SK-N-SH treated with all-trans-retinoic acid at 6 μM for 48 hours (cell line): ENCODE results near the gene C22orf42.

Source experiments
- ATAC-seq: fragments of 200-7000 bp; cut with Tn5 transposase; 3 replicates; pipeline ENCODE4 v1.9.1; 2020; ENCODE audit warnings: mild to moderate bottlenecking, moderate library complexity
- ARNTL ChIP-seq: fragments of 450-650 bp; formaldehyde crosslinking; IDR thresholded peaks from 2 replicates; pipeline ENCODE4 v1.5.0; 2020; ENCODE audit warnings: low read depth, mild to moderate bottlenecking, moderate library complexity, borderline replicate concordance
- BACH2 ChIP-seq: fragments of 250-450 bp; sonication (Bioruptor Pico); IDR thresholded peaks from 2 replicates; pipeline ENCODE4 v1.9.0; 2021; ENCODE audit warnings: mild to moderate bottlenecking, borderline replicate concordance
- CREB5 ChIP-seq: fragments of 250-450 bp; sonication (Bioruptor Pico); IDR thresholded peaks from 2 replicates; pipeline ENCODE4 v1.5.1; 2020; ENCODE audit warnings: low read depth, mild to moderate bottlenecking, moderate library complexity
- CSDC2 ChIP-seq: fragments of 250-450 bp; sonication (Bioruptor Pico); IDR thresholded peaks from 2 replicates; pipeline ENCODE4 v1.5.0; 2020; ENCODE audit warnings: mild to moderate bottlenecking, moderate library complexity
- ESRRG ChIP-seq: fragments of 250-450 bp; sonication (Bioruptor Pico); IDR thresholded peaks from 2 replicates; pipeline ENCODE4 v1.6.1; 2021; ENCODE audit warnings: mild to moderate bottlenecking
- GLIS3 ChIP-seq: fragments of 250-450 bp; sonication (Bioruptor Pico); IDR thresholded peaks from 2 replicates; pipeline ENCODE4 v1.5.0; 2020; ENCODE audit warnings: mild to moderate bottlenecking, moderate library complexity
- OSR1 ChIP-seq: fragments of 250-450 bp; sonication (Bioruptor Pico); IDR thresholded peaks from 2 replicates; pipeline ENCODE4 v1.8.0; 2022; ENCODE audit warnings: moderate library complexity, mild to moderate bottlenecking, inconsistent platforms
- PATZ1 ChIP-seq: fragments of 250-450 bp; sonication (Bioruptor Pico); IDR thresholded peaks from 2 replicates; pipeline ENCODE4 v1.8.0; 2020; ENCODE audit warnings: mild to moderate bottlenecking, moderate library complexity, borderline replicate concordance
- POU6F1 ChIP-seq: fragments of 250-450 bp; sonication (Bioruptor Pico); IDR thresholded peaks from 2 replicates; pipeline ENCODE4 v1.8.0; 2021; ENCODE audit warnings: low read depth, mild to moderate bottlenecking, moderate library complexity, borderline replicate concordance
- PPARA ChIP-seq: fragments of 250-450 bp; sonication (Bioruptor Pico); IDR thresholded peaks from 2 replicates; pipeline ENCODE4 v1.5.0; 2020; ENCODE audit warnings: mild to moderate bottlenecking, borderline replicate concordance
- RARB ChIP-seq: fragments of 250-450 bp; sonication (Bioruptor Pico); IDR thresholded peaks from 2 replicates; pipeline ENCODE4 v1.8.0; 2021; ENCODE audit warnings: mild to moderate bottlenecking, moderate library complexity
- SNAI2 ChIP-seq: fragments of 250-450 bp; sonication (Bioruptor Pico); IDR thresholded peaks from 2 replicates; pipeline ENCODE4 v1.5.0; 2020; ENCODE audit warnings: mild to moderate bottlenecking, moderate library complexity
- TCF4 ChIP-seq: fragments of 250-450 bp; sonication (Bioruptor Pico); IDR thresholded peaks from 2 replicates; pipeline ENCODE4 v1.8.0; 2021; ENCODE audit warnings: mild to moderate bottlenecking, moderate library complexity, borderline replicate concordance
- TOX ChIP-seq: fragments of 250-450 bp; sonication (Bioruptor Pico); IDR thresholded peaks from 2 replicates; pipeline ENCODE4 v1.8.0; 2021; ENCODE audit warnings: mild to moderate bottlenecking, moderate library complexity, borderline replicate concordance
- TSHZ2 ChIP-seq: fragments of 250-450 bp; sonication (Bioruptor Pico); IDR thresholded peaks from 2 replicates; pipeline ENCODE4 v1.5.0; 2020; ENCODE audit warnings: mild to moderate bottlenecking, moderate library complexity
- ZC3H10 ChIP-seq: fragments of 250-450 bp; sonication (Bioruptor Pico); IDR thresholded peaks from 2 replicates; pipeline ENCODE4 v1.5.1; 2021; ENCODE audit warnings: mild to moderate bottlenecking, moderate library complexity
- ZFP3 ChIP-seq: fragments of 250-450 bp; sonication (Bioruptor Pico); IDR thresholded peaks from 2 replicates; pipeline ENCODE4 v1.5.0; 2020; ENCODE audit warnings: mild to moderate bottlenecking, moderate library complexity
- ZFP30 ChIP-seq: fragments of 450-650 bp; formaldehyde crosslinking; IDR thresholded peaks from 2 replicates; pipeline ENCODE4 v1.5.0; 2022; ENCODE audit warnings: mild to moderate bottlenecking, moderate library complexity
- ZNF565 ChIP-seq: fragments of 450-650 bp; formaldehyde crosslinking; conservative IDR thresholded peaks from 2 replicates; pipeline ENCODE4 v1.5.0; 2020; ENCODE audit warnings: low read depth, mild to moderate bottlenecking, moderate library complexity
- ZNF70 ChIP-seq: fragments of 450-650 bp; formaldehyde crosslinking; IDR thresholded peaks from 2 replicates; pipeline ENCODE4 v1.5.0; 2020; ENCODE audit warnings: mild to moderate bottlenecking, moderate library complexity
- ZNF8 ChIP-seq: fragments of 450-650 bp; formaldehyde crosslinking; IDR thresholded peaks from 2 replicates; pipeline ENCODE4 v1.5.0; 2020; ENCODE audit warnings: mild to moderate bottlenecking, moderate library complexity
- TF ChIP-seq, protein P1 (sequence below): fragments of 250-450 bp; sonication (Bioruptor Pico); IDR thresholded peaks from 2 replicates; pipeline ENCODE4 v1.5.1; 2021; ENCODE audit warnings: mild to moderate bottlenecking, moderate library complexity

The C22orf42 gene

DNA sequence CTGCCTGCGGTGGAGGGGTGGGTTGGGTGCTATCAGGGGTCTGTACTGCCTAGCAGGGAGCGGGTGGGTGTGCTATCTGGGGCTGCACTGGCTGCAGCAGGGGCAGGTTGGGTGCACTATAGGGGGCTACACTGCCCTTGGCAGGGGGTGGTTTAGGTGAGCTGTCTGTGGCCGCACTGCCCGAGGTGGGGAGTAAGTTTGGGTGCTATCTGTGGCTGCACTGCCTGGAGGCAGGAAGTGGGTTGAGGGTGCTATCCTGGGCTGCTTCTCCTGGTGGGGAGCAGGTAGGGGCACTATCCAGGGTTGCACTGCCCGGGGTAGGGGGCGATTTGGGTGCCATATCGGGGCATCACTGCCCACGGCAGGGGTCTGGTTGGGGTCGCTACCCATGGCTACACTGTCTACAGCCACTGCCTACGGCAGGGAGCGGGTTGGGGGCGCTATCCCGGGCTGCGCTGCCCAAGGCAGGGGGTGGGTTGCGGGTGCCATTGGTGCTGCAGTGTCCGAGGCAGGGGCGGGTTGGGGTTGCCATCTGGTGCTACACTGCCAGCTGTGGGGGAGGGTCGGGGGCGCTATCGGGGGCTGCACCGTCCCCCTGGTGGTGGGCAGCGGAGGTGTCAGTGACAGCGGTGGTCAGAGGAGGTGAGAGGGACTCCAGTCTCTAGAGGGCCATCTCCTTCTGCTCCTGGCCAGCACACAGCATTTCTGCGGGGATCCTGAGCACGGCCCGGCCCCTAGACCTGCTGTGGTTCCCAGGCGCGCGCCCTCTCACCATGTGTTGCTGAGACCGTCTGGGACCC lies 47.1 kb upstream of the C22orf42 start:
- TF ChIP-seq POU6F1 (CRISPR knock-in tag): no peak
- TF ChIP-seq TSHZ2 (CRISPR knock-in tag): no peak
- no peak for TF ChIP-seq ZNF565 (CRISPR knock-in tag)
- TF ChIP-seq ARNTL (CRISPR knock-in tag): no peak
- no peak for TF ChIP-seq ZC3H10 (CRISPR knock-in tag)
- TF ChIP-seq PPARA (CRISPR knock-in tag): no peak
- no peak for TF ChIP-seq CREB5 (CRISPR knock-in tag)
- TF ChIP-seq TOX (CRISPR knock-in tag): no peak
- TF ChIP-seq RARB (CRISPR knock-in tag): no peak
- TF ChIP-seq OSR1 (CRISPR knock-in tag): no peak
- TF ChIP-seq ESRRG (CRISPR knock-in tag): no peak
- TF ChIP-seq ZFP3 (CRISPR knock-in tag): no peak
- no peak for TF ChIP-seq GLIS3 (CRISPR knock-in tag)
- no peak for TF ChIP-seq ZNF8 (CRISPR knock-in tag)
- no peak for TF ChIP-seq PATZ1 (CRISPR knock-in tag)
- no peak for TF ChIP-seq ZFP30 (CRISPR knock-in tag)
- TF ChIP-seq CSDC2 (CRISPR knock-in tag): no peak
- no peak for TF ChIP-seq TCF4
- TF ChIP-seq BACH2 (CRISPR knock-in tag): no peak
- TF ChIP-seq ZNF70 (CRISPR knock-in tag): no peak
- no peak for ATAC-seq

DNA sequence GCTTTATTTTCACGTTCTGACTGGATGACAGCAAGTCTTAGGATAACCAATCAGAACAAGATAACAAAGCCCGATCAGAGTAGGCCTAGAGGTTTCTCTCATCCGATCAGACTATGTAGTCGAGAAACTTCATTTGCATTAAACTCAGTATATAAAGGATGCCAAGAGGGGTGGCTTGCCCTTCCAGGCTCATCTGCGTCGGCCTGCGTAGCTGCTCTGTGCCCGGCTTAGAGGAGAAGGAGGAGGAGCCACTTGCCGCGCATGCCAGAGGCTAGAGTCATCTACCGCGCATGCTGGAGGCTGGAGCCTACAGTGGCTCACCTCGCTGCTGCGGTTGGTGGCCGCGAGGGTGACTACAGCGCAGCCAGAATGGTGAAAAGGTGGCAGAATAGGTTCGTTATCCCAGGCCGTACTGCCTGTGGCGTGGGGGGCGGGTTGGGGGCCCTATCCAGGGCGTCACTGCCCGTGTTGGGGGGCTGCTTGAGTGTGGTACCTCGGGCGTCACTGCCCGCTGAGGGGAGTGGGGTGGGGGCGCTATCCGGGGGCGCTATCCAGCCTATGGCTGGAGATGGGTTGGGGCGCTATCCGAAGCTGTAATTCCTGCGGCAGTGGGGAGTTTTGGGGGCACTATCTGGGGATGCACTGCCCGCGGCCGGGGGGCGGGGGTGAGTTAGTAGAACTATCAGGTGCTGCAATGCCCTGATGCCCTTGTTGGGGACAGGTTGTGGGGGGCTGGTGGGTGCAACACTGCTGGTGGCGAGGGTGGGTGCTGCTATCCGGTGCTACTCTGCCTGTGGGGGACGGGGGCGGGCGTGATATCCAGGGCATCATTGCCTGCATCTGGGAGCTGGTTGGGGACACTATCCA lies 46.0 kb upstream of the C22orf42 start, which contains the start of gene RFPL2:
TSS of gene RFPL2 (minus strand) at position 218 of the 867 bp plus-strand sequence. CDS start 2,622 bp downstream, outside the sequence.
- no peak for TF ChIP-seq TCF4
- TF ChIP-seq, protein P1, sequence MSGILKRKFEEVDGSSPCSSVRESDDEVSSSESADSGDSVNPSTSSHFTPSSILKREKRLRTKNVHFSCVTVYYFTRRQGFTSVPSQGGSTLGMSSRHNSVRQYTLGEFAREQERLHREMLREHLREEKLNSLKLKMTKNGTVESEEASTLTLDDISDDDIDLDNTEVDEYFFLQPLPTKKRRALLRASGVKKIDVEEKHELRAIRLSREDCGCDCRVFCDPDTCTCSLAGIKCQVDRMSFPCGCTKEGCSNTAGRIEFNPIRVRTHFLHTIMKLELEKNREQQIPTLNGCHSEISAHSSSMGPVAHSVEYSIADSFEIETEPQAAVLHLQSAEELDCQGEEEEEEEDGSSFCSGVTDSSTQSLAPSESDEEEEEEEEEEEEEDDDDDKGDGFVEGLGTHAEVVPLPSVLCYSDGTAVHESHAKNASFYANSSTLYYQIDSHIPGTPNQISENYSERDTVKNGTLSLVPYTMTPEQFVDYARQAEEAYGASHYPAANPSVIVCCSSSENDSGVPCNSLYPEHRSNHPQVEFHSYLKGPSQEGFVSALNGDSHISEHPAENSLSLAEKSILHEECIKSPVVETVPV (CRISPR knock-in tag): no peak
- TF ChIP-seq TSHZ2 (CRISPR knock-in tag): no peak
- no peak for TF ChIP-seq GLIS3 (CRISPR knock-in tag)
- no peak for TF ChIP-seq CSDC2 (CRISPR knock-in tag)
- no peak for TF ChIP-seq ZNF70 (CRISPR knock-in tag)
- TF ChIP-seq PATZ1 (CRISPR knock-in tag): no peak
- no peak for TF ChIP-seq SNAI2 (CRISPR knock-in tag)
- no peak for TF ChIP-seq PPARA (CRISPR knock-in tag)
- TF ChIP-seq, all 23 proteins: peak for 0
- peak; percentile 94 for ATAC-seq
